ENCODE measurements around the gene U2AF2. TPM values are rescaled to one million over a fixed set of nuclear protein-coding genes. Genes with fewer than 3 reads are reported as not detected.
A peak's percentile ranks its signal among the peaks of the same experiment; 100 is the strongest.

U2AF2 gene
- total RNA-seq, 4 donors from 2014 or later: 85.0 to 112 (median 99.7) TPM

GRCh38 chr19:55624109-55625003 is 30.5 kb upstream of the U2AF2 start, which contains the start of gene ZNF784:
TSS of gene ZNF784 (minus strand) at chr19:55624566. CDS start at chr19:55624561, 5 bp downstream.
- H3K36me3 ChIP-seq: peaks cover 0 to 25% (median 3%) of the 10 kb centered on the region in 3 donors
- WGBS, 2 donors: 0% methylated on average over 10 to 20 of the region's 56 CpGs
- H3K9me3 ChIP-seq: no peaks in the 10 kb centered on the region
- no peaks in the 10 kb centered on the region for H3K27me3 ChIP-seq
- peaks cover 2 to 22% (median 6%) of the 10 kb centered on the region in 3 donors for H3K4me1 ChIP-seq
- peak within 1 kb of the TSS; percentile 95 to 99 (median 97) for H3K27ac ChIP-seq
- DNase-seq: peak; percentile 82
- TF ChIP-seq CTCF (IDR thresholded peaks at IDR 0.05) (peak in 1 of 6 experiments; percentile 11), POLR2A (IDR thresholded peaks at IDR 0.05) (peak in 2 of 4 donors; percentile 32 to 35)
- intact Hi-C loops (cut with DNase I): no loop called here
- peak within 1 kb of the TSS; percentile 40 to 84 (median 68) for H3K4me3 ChIP-seq

GRCh38 chr19:55625004-55625326 is 29.9 kb upstream of the U2AF2 start:
- Histone ChIP-seq H3K4me3 (peak overlapping the region; percentile 40 to 84 (median 68)), H3K9me3 (no peaks in the 10 kb centered on the region), H3K27me3 (no peaks in the 10 kb centered on the region), H3K36me3 (peaks cover 0 to 25% (median 3%) of the 10 kb centered on the region in 3 donors), H3K4me1 (peaks cover 0 to 18% (median 6%) of the 10 kb centered on the region in 3 donors), H3K27ac (peak overlapping the region; percentile 95 to 99 (median 97))
- 45 to 46% methylated on average over 11 of the region's 11 CpGs for WGBS, 2 donors
- no peak for TF ChIP-seq CTCF (IDR thresholded peaks at IDR 0.05)
- no peak for DNase-seq
- intact Hi-C loops (cut with DNase I): no loop called here

GRCh38 chr19:55626350-55626749 is 28.5 kb upstream of the U2AF2 start:
- no peak overlapping the region for H3K27ac ChIP-seq
- intact Hi-C loops (cut with DNase I): no loop called here
- peaks cover 0 to 20% (median 6%) of the 10 kb centered on the region in 3 donors for H3K4me1 ChIP-seq
- H3K27me3 ChIP-seq: no peaks in the 10 kb centered on the region
- no peak for DNase-seq
- H3K36me3 ChIP-seq: peaks cover 0 to 15% (median 3%) of the 10 kb centered on the region in 3 donors
- H3K4me3 ChIP-seq: no peak overlapping the region
- WGBS, 2 donors: 65 to 90% methylated on average over 11 of the region's 11 CpGs
- no peaks in the 10 kb centered on the region for H3K9me3 ChIP-seq
- TF ChIP-seq POLR2A (IDR thresholded peaks at IDR 0.05) (no peak), CTCF (IDR thresholded peaks at IDR 0.05) (no peak)

- Histone ChIP-seq H3K36me3 (no peaks in the 10 kb centered on the region), H3K9me3 (no peaks in the 10 kb centered on the region), H3K4me3 (no peak overlapping the region), H3K27ac (peak overlapping the region; percentile 19 to 55 (median 44)), H3K4me1 (peaks cover 26 to 49% (median 35%) of the 10 kb centered on the region in 3 donors), H3K27me3 (no peaks in the 10 kb centered on the region)
- TF ChIP-seq CTCF (IDR thresholded peaks at IDR 0.05) (peak; percentile 85 to 94 (median 92)), POLR2A (IDR thresholded peaks at IDR 0.05) (no peak)
- intact Hi-C loops (cut with DNase I): loop anchor here (5.0 kb wide), 1 partner anchor 115 kb away; no protein-coding TSS in a partner anchor
- 21 to 30% methylated on average over 3 of the region's 3 CpGs for WGBS, 2 donors
- DNase-seq: peak; percentile 79
Measured at GRCh38 chr19:55632463-55632834, 22.4 kb upstream of the U2AF2 start.

GRCh38 chr19:55633861-55634260 is 21.0 kb upstream of the U2AF2 start:
- H3K9me3 ChIP-seq: no peaks in the 10 kb centered on the region
- peaks cover 0 to 9% (median 0%) of the 10 kb centered on the region in 3 donors for H3K36me3 ChIP-seq
- intact Hi-C loops (cut with DNase I): loop anchor here (5.0 kb wide), 1 partner anchor 117 kb away; no protein-coding TSS in a partner anchor
- no peak overlapping the region for H3K4me3 ChIP-seq
- peaks cover 28 to 63% (median 41%) of the 10 kb centered on the region in 3 donors for H3K4me1 ChIP-seq
- DNase-seq: no peak
- no peak for TF ChIP-seq POLR2A (IDR thresholded peaks at IDR 0.05)
- no peak for TF ChIP-seq CTCF (IDR thresholded peaks at IDR 0.05)
- H3K27ac ChIP-seq: peak overlapping the region in 3 of 4 donors; percentile 57 to 99 (median 98)
- 80% methylated on average over 4 to 5 of the region's 8 CpGs for WGBS, 2 donors
- H3K27me3 ChIP-seq: no peaks in the 10 kb centered on the region

Measured in esophagus squamous epithelium (tissue), 5 donors.